OCI-LY7 (cell line): ENCODE data around the gene FHIT.

Experiments
- CTCF ChIP-seq: fragments of 200-600 bp; sonication (generic); conservative IDR thresholded peaks from 2 replicates; pipeline ENCODE4 v1.5.1; 2014; ENCODE audit warnings: mild to moderate bottlenecking, antibody characterized with exemption, low read length, moderate library complexity, mixed read lengths
- EZH2phosphoT487 ChIP-seq: fragments of 200-600 bp; sonication (generic); IDR thresholded peaks from 2 replicates; pipeline ENCODE4 v1.6.1; 2018; ENCODE audit warnings: low read depth, borderline replicate concordance, mild to moderate bottlenecking, mixed run types, antibody characterized with exemption, low read length, moderate library complexity, mixed read lengths

- TF ChIP-seq EZH2phosphoT487 (no peak), CTCF (no peak)
These were observed 352.9 kb downstream of the FHIT start for GRCh38 chr3:60898321-60898720.
